Activated CD4-positive, alpha-beta memory T cell treated with anti-CD3 and anti-CD28 coated beads for 36 hours (primary cell): ENCODE measurements around the gene S100A10. TPM values are rescaled to one million over a fixed set of nuclear protein-coding genes. Genes with fewer than 3 reads are reported as not detected.
A peak's percentile ranks its signal among the peaks of the same experiment; 100 is the strongest.

Source experiments
- CTCF ChIA-PET: fragments of 350-600 bp; sonication (Branson Sonifier 250); formaldehyde crosslinking; loops from one replicate; lab custom pipeline; 2021; ENCODE audit warnings: antibody characterized with exemption, inconsistent platforms; lab: Charles Lee
- POLR2A ChIA-PET: fragments of 350-600 bp; sonication (Branson Sonifier 250); formaldehyde crosslinking; loops from one replicate; lab custom pipeline; 2021; ENCODE audit warnings: antibody characterized with exemption; lab: Charles Lee
- DNase-seq: peaks from one replicate; pipeline ENCODE4 v3.0.0-alpha.2; 2020
- H3K27ac Mint-ChIP-seq: one replicate; pipeline ENCODE4 v1.8.0; 2021; ENCODE audit warnings: mixed read lengths
- H3K27me3 Mint-ChIP-seq: one replicate; pipeline ENCODE4 v1.8.0; 2021; ENCODE audit warnings: mixed read lengths
- H3K36me3 Mint-ChIP-seq: one replicate; pipeline ENCODE4 v1.8.0; 2021; ENCODE audit warnings: mixed read lengths
- H3K4me1 Mint-ChIP-seq: one replicate; pipeline ENCODE4 v1.8.0; 2021; ENCODE audit warnings: low read depth, mixed read lengths
- H3K4me3 Mint-ChIP-seq: one replicate; pipeline ENCODE4 v1.8.0; 2021; ENCODE audit warnings: mild to moderate bottlenecking, mixed read lengths
- H3K9me3 Mint-ChIP-seq: one replicate; pipeline ENCODE4 v1.8.0; 2021; ENCODE audit warnings: mixed read lengths
- intact Hi-C: fragments of 100-400 bp; cut with micrococcal nuclease; formaldehyde crosslinking; loops from one replicate; pipeline ENCODE4 v1.15.1; 2023
- total RNA-seq, 2 experiments: library from RNA; stranded (reverse); gene quantifications; one replicate each; pipeline ENCODE4 v1.2.3, GENCODE V29; 2021

S100A10 gene
- total RNA-seq, 2 experiments from 2014 or later, result 257 to 270 TPM

- no peaks in the 10 kb centered on the region for H3K27me3 Mint-ChIP-seq
- no peaks in the 10 kb centered on the region for H3K36me3 Mint-ChIP-seq
- H3K4me3 Mint-ChIP-seq, result peak overlapping the region; percentile 60
- H3K27ac Mint-ChIP-seq, result peak overlapping the region; percentile 87
- DNase-seq, result no peak
- H3K4me1 Mint-ChIP-seq, result peaks cover 61% of the 10 kb centered on the region
- POLR2A ChIA-PET, result interaction anchor here (0.9 to 1.1 kb wide), 2 partner anchors 92 to 103 kb away, joined by 3 read pairs; partner anchors contain the start of gene S100A11
- H3K9me3 Mint-ChIP-seq, result no peaks in the 10 kb centered on the region
- intact Hi-C loops, result loop anchor here (5.0 to 10.0 kb wide), 2 partner anchors 118 to 330 kb away; partner anchors contain the start of gene SNX27
- CTCF ChIA-PET, result interaction anchor here (0.6 to 2.2 kb wide), 7 partner anchors 11 to 103 kb away, joined by 3 to 13 read pairs (median 3); no protein-coding TSS in a partner anchor
Measured at GRCh38 chr1:151944857-151945575, 48.6 kb downstream of the S100A10 start.

DNA sequence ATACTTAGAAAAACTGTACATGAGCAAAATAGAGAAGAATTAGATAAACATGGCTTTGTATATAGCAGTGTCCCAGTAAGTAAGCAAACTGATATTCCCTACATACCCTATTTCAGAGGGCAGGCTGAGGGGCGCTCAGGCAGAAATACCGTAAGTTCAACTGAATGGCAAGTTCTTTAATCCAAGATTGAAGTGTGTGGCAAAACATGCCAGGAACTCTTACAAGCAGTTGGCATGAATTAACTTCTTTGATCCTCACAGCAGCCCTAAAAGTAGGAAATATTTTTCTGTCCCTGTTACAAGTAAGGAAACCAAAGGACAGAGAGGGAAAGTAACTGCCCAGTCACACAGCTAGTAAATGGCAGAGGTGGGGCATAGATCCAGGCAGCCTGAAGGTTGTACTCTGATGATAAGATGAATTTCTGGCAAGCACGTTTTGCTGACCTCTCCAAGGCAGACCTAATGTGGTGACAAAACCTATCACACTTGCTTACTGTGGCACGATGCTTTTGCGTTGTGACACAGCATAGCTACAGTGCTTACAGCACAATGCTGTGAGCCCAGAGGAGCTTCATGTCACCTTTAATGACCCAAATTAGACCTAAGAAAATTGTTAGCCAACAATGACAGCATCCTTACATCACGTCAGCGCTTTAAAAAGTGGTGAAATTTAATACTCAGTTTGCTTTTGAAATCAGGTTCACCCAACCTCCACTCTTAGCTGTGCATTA is 49.4 kb downstream of the S100A10 start:
- no peaks in the 10 kb centered on the region for H3K27me3 Mint-ChIP-seq
- H3K36me3 Mint-ChIP-seq, result no peaks in the 10 kb centered on the region
- H3K9me3 Mint-ChIP-seq, result no peaks in the 10 kb centered on the region
- ChIA-PET POLR2A (interaction anchor here (0.9 kb wide), 1 partner anchor 103 kb away, joined by 3 read pairs; no protein-coding TSS in a partner anchor), CTCF (interaction anchor here (1.1 kb wide), 3 partner anchors 11 to 104 kb away, joined by 3 read pairs; no protein-coding TSS in a partner anchor)
- no peak for DNase-seq
- H3K4me3 Mint-ChIP-seq, result no peak overlapping the region
- intact Hi-C loops, result loop anchor here (5.0 to 10.0 kb wide), 2 partner anchors 117 to 329 kb away; partner anchors contain the start of gene SNX27
- peaks cover 61% of the 10 kb centered on the region for H3K4me1 Mint-ChIP-seq
- peak overlapping the region; percentile 87 for H3K27ac Mint-ChIP-seq

DNA sequence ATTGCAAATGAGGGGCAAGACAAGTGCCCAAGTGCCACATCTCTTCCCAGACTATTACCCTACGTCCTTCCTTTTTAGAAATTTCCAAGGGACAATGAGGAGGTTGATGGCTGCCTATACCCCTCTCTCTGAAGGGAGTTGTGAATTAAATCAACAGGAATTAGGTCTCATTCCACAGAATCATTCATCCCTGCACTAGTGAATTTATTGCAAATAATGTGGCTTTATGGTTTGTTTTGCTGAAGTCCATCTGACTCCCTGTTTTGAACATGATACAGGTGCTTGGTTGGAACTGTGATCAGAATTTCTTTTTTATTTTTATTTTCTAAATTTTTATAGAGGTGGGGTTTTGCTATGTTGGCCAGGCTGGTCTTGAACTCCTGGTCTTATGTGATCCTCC is 50.1 kb downstream of the S100A10 start:
- no peak for DNase-seq
- Mint-ChIP-seq H3K27ac (no peak overlapping the region), H3K36me3 (no peaks in the 10 kb centered on the region), H3K4me1 (peaks cover 61% of the 10 kb centered on the region), H3K27me3 (no peaks in the 10 kb centered on the region), H3K4me3 (no peak overlapping the region), H3K9me3 (no peaks in the 10 kb centered on the region)
- ChIA-PET CTCF (interaction anchor here (1.1 to 1.2 kb wide), 2 partner anchors 10 to 24 kb away, joined by 3 to 4 read pairs; no protein-coding TSS in a partner anchor), POLR2A (no interaction called here)
- intact Hi-C loops, result loop anchor here (5.0 to 10.0 kb wide), 2 partner anchors 116 to 329 kb away; partner anchors contain the start of gene SNX27

GRCh38 chr1:151942882-151943281 is 50.8 kb downstream of the S100A10 start:
- H3K27me3 Mint-ChIP-seq, result no peaks in the 10 kb centered on the region
- ChIA-PET CTCF (interaction anchor here (1.2 to 14.5 kb wide), 2 partner anchors 25 to 54 kb away, joined by 4 to 377 read pairs; partner anchors contain the start of gene S100A10), POLR2A (interaction anchor here (2.3 kb wide), 1 partner anchor 51 kb away, joined by 12 read pairs; the partner anchor contains the start of gene S100A10)
- H3K9me3 Mint-ChIP-seq, result no peaks in the 10 kb centered on the region
- H3K4me3 Mint-ChIP-seq, result no peak overlapping the region
- DNase-seq, result no peak
- H3K4me1 Mint-ChIP-seq, result peaks cover 61% of the 10 kb centered on the region
- no peaks in the 10 kb centered on the region for H3K36me3 Mint-ChIP-seq
- intact Hi-C loops, result loop anchor here (5.0 to 10.0 kb wide), 2 partner anchors 116 to 328 kb away; partner anchors contain the start of gene SNX27
- peak overlapping the region; percentile 49 for H3K27ac Mint-ChIP-seq

GRCh38 chr1:151940541-151940940 is 53.1 kb downstream of the S100A10 start:
- H3K27ac Mint-ChIP-seq, result no peak overlapping the region
- H3K9me3 Mint-ChIP-seq, result no peaks in the 10 kb centered on the region
- no peak overlapping the region for H3K4me3 Mint-ChIP-seq
- H3K27me3 Mint-ChIP-seq, result no peaks in the 10 kb centered on the region
- peaks cover 46% of the 10 kb centered on the region for H3K4me1 Mint-ChIP-seq
- DNase-seq, result no peak
- CTCF ChIA-PET, result interaction anchor here (0.8 to 14.5 kb wide), 3 partner anchors 31 to 94 kb away, joined by 3 to 377 read pairs (median 3); partner anchors contain the start of gene S100A10
- POLR2A ChIA-PET, result interaction anchor here (0.8 to 2.4 kb wide), 8 partner anchors 9 to 95 kb away, joined by 3 to 13 read pairs (median 4); partner anchors contain the start of genes S100A10 and THEM4
- intact Hi-C loops, result loop anchor here (2.0 to 10.0 kb wide), 3 partner anchors 92 to 326 kb away; partner anchors contain the start of gene SNX27
- no peaks in the 10 kb centered on the region for H3K36me3 Mint-ChIP-seq

DNA sequence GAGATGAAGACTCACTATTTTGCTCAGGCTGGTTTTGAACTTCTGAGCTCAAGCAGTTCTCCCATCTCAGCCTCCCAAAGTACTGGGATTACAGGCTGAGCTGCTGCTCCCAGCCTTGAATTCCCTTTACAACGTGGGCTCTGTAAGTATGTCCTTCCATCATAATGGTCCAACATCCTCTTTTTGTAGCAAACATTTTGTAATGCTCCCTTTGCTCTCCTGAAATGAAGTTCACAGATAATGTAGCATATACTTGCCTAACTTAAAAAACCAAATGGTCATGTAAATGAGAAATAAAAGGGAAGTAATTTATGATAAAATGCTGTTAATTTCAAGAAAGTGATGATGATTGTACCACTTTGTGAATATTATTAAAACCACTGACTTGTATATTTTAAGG is 53.9 kb downstream of the S100A10 start:
- no peak overlapping the region for H3K27ac Mint-ChIP-seq
- POLR2A ChIA-PET, result no interaction called here
- peaks cover 38% of the 10 kb centered on the region for H3K4me1 Mint-ChIP-seq
- H3K4me3 Mint-ChIP-seq, result no peak overlapping the region
- intact Hi-C loops, result loop anchor here (2.0 to 10.0 kb wide), 3 partner anchors 91 to 325 kb away; partner anchors contain the start of gene SNX27
- H3K27me3 Mint-ChIP-seq, result no peaks in the 10 kb centered on the region
- DNase-seq, result no peak
- no peaks in the 10 kb centered on the region for H3K36me3 Mint-ChIP-seq
- H3K9me3 Mint-ChIP-seq, result no peaks in the 10 kb centered on the region
- CTCF ChIA-PET, result interaction anchor here (0.8 to 14.5 kb wide), 5 partner anchors 10 to 94 kb away, joined by 3 to 377 read pairs (median 3); partner anchors contain the start of gene S100A10

DNA sequence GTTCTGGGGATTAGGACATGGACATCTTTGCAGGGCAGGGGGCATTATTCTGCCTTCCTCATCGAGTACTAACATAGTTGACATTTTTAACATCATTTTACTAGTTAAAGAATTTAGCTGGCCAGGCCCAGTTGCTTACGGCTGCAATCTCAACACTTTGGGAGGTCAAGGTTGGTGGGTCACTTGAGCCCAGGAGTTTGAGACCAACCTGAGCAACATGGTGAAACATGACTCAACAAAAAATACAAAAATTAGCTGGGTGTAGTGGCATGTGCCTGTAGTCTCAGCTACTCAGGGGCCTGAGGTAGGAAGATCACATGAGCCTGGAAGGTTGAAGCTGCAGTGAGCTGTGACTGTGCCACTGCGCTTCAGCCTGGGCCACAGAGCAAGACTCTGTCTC is 54.5 kb downstream of the S100A10 start:
- no peaks in the 10 kb centered on the region for H3K27me3 Mint-ChIP-seq
- intact Hi-C loops, result no loop called here
- H3K4me1 Mint-ChIP-seq, result peaks cover 32% of the 10 kb centered on the region
- DNase-seq, result no peak
- ChIA-PET POLR2A (no interaction called here), CTCF (interaction anchor here (0.5 to 14.5 kb wide), 5 partner anchors 9 to 250 kb away, joined by 3 to 377 read pairs (median 3); partner anchors contain the start of gene S100A10)
- H3K27ac Mint-ChIP-seq, result no peak overlapping the region
- no peak overlapping the region for H3K4me3 Mint-ChIP-seq
- H3K9me3 Mint-ChIP-seq, result no peaks in the 10 kb centered on the region
- no peaks in the 10 kb centered on the region for H3K36me3 Mint-ChIP-seq

- intact Hi-C loops, result no loop called here
Measured at GRCh38 chr1:151936653-151937052, 57.0 kb downstream of the S100A10 start.

DNA sequence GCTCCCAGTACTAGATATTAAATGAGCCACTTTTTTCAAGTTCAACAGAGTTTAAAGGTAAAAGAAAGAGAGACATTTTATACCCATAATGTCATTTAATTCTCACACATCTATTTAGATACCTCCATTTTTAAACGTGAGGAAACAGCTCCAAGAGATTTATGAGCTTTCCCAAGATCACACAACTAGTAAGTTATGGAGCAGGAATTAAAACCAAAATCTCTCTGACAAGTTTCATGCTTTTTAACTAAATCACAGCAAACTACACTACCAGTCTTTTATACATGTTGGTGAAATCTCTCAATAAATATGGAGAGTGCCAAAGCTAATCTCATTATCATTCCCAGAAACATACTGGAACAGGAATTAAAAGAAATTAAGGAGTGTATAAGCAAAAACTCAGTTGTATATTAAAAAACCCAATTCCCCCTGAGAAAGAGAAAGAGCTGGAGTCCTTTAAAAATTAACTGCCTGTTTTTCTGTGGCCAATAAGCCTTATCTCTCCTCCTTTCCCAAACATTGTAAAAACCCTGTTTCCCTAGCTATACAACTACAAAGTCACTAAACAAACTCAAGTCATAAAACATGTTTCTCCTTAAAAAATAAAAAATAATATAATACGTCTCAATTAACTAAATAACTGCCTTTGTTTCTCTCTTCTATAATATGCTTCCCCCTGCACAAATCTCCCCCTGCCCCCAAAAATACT is 57.6 kb downstream of the S100A10 start:
- Mint-ChIP-seq H3K27me3 (no peaks in the 10 kb centered on the region), H3K4me1 (peaks cover 12% of the 10 kb centered on the region), H3K9me3 (no peaks in the 10 kb centered on the region), H3K4me3 (no peak overlapping the region), H3K36me3 (no peaks in the 10 kb centered on the region), H3K27ac (no peak overlapping the region)
- no peak for DNase-seq
- ChIA-PET CTCF (interaction anchor here (0.7 to 14.5 kb wide), 11 partner anchors 11 to 99 kb away, joined by 3 to 377 read pairs (median 4); partner anchors contain the start of genes S100A10 and S100A11), POLR2A (interaction anchor here (1.1 kb wide), 1 partner anchor 27 kb away, joined by 3 read pairs; the partner anchor contains the start of gene THEM4)
- intact Hi-C loops, result loop anchor here (2.0 kb wide), 1 partner anchor 47 kb away; no protein-coding TSS in a partner anchor

More at GRCh38 chr1:151936653-151937052, 57.0 kb downstream of the S100A10 start:
- Mint-ChIP-seq H3K9me3 (no peaks in the 10 kb centered on the region), H3K4me1 (peaks cover 18% of the 10 kb centered on the region), H3K27ac (no peak overlapping the region), H3K36me3 (no peaks in the 10 kb centered on the region), H3K27me3 (no peaks in the 10 kb centered on the region), H3K4me3 (no peak overlapping the region)
- POLR2A ChIA-PET, result no interaction called here
- DNase-seq, result no peak
- CTCF ChIA-PET, result interaction anchor here (1.0 to 14.5 kb wide), 7 partner anchors 16 to 99 kb away, joined by 3 to 377 read pairs (median 30); partner anchors contain the start of genes S100A10 and S100A11

DNA sequence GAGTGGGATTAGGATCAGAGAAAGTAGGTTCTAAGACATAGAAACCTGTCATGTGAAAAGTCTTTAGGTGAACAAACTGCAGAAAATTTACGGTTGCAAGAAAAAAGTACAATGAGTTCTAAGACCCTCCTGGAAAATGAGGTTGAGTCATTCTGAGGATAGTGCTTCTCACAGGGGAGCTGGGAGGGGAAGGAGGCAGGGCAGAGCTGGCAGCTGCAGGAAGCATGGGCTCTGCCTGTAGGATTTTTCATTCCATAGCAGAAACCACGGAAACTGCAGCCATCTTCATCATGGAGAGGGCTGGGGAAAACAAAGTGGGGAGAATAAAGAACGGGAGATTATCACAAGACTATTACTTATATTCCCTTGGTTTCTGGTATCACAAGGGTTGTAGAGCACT is 58.5 kb downstream of the S100A10 start:
- POLR2A ChIA-PET, result interaction anchor here (1.1 kb wide), 1 partner anchor 26 kb away, joined by 3 read pairs; the partner anchor contains the start of gene THEM4
- H3K36me3 Mint-ChIP-seq, result no peaks in the 10 kb centered on the region

More for the DNA sequence above, 58.5 kb downstream of the S100A10 start:
- CTCF ChIA-PET, result interaction anchor here (1.0 to 14.5 kb wide), 10 partner anchors 10 to 100 kb away, joined by 3 to 377 read pairs (median 11); partner anchors contain the start of genes S100A10 and S100A11
- H3K27me3 Mint-ChIP-seq, result no peaks in the 10 kb centered on the region
- intact Hi-C loops, result loop anchor here (2.0 kb wide), 1 partner anchor 46 kb away; no protein-coding TSS in a partner anchor
- H3K9me3 Mint-ChIP-seq, result no peaks in the 10 kb centered on the region
- H3K27ac Mint-ChIP-seq, result no peak overlapping the region
- H3K4me3 Mint-ChIP-seq, result no peak overlapping the region
- peaks cover 3% of the 10 kb centered on the region for H3K4me1 Mint-ChIP-seq
- no peak for DNase-seq
